Measurements from ENCODE around the gene NEK4.

NEK4 gene

DNA sequence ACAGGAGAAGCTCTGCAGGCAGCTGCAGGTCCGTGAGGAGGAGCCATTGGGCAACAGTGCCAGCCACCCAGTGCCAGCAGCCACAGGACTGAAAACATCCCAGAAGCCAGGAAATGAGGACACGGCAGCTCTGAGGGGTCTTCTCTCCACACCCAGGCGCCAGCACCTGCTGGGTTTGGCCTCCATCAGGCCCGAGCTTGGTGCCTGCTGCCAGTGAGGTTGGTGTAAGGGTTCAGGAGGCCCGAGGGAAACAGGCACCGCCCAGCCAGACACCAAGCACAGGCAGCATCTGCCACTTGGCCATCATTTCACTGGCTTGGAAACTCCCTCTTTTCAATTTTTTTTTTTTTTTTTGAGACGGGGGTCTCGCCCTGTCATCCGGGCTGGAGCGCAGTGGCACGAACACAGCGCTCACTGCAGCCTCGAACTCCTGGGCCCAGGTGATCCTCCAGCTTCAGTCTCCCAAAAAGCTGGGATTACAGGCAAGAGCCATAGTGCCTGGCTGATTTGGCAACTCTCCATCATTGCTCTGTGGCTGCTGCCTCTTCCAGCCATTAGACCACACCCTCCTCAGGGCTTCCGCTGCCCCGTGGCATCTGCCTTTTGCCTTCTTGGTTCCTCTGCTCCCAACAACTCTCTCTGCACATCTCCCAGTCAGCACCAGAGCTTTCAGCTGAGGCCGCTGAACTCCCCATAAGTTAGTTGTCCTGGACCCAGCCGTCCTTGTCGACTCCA is 22.4 kb upstream of the NEK4 start:
- no peak for DNase-seq

GRCh38 chr3:52792413-52792812 is 21.7 kb upstream of the NEK4 start:
- no peak for DNase-seq

DNA sequence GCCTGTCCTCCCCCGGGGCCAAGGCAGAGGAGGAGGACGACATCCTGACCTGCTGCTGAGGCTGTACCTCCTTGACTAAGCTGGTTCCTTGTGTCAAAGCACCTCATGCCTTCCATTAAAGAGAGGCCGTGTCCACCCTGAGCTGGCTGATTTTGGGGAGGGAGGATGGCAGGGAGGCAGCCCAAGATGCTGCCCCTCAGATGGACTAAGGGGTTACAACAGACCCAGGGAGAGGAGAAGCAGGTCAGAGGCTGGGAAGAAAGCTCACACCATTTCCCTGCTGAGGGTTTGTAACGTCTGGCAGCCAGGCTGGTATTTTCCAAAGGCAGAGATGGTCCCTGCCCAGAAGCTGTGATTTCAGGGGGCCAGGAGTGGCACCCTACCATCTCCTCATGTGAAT is 21.2 kb upstream of the NEK4 start:
- DNase-seq, result no peak

DNA sequence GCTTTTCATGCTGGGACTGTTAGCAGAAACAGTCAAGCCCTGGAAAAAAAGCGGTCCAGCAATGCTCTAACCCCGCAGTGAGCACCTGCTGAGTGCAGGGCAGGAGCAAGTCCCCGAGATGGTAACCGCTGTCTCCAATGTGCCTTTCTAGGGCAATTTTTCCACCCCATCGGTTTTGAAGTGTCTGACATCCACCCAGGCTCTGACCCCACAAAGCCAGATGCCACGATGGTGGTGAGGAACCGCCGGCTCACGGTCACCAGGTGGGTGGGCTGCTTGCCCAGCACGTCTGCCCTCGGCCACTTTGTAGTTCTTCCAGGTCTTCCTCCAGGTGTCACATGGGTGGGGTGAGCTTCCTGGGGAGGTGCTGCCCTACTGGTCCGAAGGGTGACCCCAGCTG is 20.6 kb upstream of the NEK4 start:
- no peak for DNase-seq

- no peak for DNase-seq
These were observed 20.0 kb upstream of the NEK4 start for GRCh38 chr3:52790741-52791140.

GRCh38 chr3:52790337-52790736 is 19.6 kb upstream of the NEK4 start:
- no peak for DNase-seq

GRCh38 chr3:52789746-52790040 is 19.0 kb upstream of the NEK4 start:
- no peak for DNase-seq

DNA sequence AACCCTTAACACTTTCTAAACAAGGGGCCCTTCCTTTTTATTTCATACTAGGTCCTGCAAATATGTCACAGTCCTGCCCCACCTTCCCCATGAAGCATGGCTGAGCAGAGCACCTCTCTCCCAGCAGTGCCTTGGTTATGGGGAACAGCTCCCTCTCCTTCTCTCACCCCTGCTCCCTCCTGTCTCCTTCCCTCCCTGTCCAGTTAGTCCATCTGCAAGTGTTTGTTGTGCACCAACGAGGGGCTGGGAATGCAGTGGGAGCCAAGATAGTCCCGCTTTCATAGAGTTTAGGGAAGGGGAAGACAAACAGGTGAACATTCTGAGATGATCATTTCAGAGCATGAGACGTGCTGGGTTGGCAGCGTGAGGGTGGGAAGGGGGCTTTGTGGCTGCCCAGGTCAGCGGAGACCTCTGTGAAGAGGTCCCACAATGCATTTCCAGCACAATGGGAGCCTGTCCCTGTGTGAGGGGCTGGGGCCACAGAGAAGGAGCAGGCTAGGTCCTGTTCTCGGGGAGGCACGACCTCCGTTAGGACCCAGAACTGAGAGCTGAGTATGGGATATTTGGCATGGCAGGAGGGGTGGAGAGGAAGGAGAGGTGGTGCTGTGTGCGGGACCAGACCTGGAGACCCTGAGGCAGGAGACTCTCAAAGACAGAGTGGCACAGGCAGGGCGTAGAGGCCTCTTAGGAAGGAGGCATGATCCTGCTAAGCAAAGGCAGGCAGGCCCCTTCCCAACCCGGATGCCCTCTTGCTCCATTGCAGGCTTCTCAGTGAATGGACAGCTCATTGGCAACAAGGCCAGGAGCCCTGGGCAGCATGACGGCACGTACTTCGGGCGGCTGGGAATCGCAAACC is 18.4 kb upstream of the NEK4 start:
- no peak for DNase-seq

- DNase-seq, result no peak
These were observed 17.2 kb upstream of the NEK4 start for GRCh38 chr3:52787672-52788625.

- DNase-seq, result no peak
These were observed 16.5 kb upstream of the NEK4 start for GRCh38 chr3:52787246-52787645.

DNA sequence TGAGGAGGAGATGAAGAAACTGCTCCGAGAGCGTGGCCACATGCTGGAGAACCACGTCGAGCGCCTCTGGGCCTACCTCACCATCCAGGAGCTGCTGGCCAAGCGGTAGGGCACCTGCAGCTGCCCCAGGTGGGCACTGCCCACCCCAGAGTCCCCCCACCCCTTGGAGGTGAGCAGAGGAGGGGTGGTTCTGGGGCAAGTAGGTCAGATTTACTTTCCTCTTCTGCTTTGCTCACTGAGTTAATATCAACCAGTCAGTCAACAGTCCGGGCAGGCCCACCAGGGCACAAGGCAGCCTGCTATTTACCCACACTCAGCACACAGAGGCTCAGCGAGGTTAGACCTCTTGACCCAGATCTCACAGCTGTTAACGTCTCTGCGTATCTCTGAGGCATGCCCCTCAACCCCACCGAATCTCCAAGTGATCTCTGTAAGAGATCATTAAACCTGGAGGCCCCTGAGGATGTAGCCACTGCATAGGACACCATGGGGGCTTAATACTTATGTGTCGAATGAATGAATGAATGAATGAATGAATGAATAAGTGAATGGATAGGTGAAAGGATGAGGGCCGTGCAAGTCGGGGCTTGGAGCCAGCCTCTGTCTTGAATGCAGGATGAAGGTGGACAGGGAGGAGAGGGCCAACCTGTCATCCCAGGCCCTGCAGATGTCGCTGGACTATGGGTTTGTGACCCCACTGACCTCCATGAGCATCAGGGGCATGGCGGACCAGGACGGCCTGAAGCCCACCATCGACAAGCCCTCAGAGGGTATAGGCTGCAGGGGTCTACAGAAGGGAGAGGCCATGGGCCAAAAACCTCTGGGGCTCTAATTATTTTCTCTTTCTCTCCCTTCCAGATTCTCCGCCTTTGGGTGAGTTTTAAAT is 15.8 kb upstream of the NEK4 start:
- DNase-seq, result no peak

DNA sequence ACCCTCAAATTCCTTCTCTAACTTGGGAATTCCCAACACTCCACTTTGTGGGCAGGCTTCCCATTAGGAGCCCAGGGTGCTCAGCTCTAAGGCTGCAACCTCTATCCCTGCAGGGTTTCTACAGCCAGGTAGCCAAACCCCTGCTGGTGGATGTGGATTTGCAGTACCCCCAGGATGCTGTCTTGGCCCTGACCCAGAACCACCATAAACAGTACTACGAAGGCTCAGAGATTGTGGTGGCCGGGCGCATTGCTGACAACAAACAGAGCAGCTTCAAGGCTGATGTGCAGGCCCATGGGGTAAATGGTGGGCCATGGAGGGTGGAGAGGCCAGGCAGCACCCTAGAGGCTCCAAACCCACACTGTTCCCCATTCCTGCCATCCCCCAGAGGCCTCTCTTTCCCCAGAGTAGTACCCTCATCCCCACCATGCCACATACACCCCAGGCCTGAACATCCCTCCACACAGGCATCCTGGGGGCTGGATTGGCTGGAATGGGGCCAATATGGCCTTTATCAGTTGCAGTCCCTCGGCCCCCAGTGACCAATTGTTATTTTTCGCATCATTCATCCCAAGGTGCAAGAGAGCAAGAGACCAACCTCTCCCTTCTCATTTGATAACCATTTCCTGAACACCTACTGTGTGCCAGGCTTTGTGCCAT is 14.3 kb upstream of the NEK4 start:
- no peak for DNase-seq

DNA sequence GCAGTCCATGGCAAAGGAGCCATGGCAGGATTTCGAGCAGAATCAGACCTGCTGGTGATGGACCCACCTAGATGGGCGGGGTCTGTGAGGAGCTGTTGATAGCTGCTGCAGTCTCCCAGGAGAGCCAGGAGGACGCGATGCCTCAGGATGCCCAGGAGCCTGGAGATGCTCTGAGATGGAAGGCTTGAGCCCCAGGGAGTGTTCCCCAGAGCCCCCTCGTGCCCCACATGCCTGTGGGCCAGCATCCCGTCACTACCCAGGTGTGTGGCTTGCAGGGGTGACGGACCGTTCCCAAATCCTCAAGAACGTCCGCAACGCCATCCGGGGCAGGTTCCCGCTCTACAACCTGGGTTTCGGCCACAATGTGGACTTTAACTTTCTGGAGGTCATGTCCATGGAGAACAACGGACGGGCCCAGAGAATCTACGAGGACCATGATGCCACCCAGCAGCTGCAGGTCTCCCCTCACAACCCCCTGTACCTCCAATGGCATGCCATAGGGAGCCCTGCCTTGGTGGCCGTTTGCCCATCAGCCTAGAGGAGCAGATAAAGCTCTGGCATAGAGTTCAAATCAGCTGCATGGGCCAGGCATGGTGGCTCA is 13.4 kb upstream of the NEK4 start:
- DNase-seq, result no peak

- DNase-seq, result no peak
These were observed 12.4 kb upstream of the NEK4 start for GRCh38 chr3:52783211-52783555.

DNA sequence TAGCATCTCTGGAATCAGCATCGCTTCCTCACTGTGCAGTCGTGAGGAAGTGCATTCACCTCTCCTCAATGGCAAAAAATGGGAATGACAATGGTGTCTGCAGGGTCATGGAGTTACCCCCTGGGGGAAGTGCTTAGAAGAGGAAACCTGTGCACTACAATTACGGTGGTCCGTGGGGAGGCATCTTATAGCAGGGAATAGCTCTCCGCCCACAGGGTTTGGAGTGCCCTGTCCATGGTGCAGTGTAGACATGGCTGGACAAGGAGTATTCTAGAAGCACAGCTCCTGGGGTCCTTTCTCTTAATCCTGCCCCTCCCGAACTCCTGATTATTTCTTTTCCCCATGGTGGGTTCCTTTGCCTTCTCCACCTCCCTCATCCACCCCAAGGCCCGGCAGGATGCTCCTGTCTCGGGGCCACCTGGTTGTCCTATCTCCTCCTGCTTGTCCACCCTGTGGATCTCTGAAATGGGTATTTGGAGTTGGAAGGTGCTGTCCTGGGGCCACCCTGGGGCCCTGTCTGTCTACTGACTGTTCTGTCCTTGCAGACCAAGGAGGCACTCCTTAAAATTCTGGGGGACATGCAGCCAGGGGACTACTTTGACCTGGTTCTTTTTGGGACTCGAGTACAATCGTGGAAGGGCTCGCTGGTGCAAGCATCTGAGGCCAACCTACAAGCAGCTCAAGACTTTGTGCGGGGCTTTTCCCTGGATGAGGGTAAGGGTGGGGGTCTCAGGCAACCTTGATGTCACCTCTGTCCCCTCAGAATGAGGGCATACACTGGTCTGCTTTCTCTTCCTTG is 11.9 kb upstream of the NEK4 start:
- no peak for DNase-seq

GRCh38 chr3:52781741-52782140 is 11.0 kb upstream of the NEK4 start:
- DNase-seq, result no peak

DNA sequence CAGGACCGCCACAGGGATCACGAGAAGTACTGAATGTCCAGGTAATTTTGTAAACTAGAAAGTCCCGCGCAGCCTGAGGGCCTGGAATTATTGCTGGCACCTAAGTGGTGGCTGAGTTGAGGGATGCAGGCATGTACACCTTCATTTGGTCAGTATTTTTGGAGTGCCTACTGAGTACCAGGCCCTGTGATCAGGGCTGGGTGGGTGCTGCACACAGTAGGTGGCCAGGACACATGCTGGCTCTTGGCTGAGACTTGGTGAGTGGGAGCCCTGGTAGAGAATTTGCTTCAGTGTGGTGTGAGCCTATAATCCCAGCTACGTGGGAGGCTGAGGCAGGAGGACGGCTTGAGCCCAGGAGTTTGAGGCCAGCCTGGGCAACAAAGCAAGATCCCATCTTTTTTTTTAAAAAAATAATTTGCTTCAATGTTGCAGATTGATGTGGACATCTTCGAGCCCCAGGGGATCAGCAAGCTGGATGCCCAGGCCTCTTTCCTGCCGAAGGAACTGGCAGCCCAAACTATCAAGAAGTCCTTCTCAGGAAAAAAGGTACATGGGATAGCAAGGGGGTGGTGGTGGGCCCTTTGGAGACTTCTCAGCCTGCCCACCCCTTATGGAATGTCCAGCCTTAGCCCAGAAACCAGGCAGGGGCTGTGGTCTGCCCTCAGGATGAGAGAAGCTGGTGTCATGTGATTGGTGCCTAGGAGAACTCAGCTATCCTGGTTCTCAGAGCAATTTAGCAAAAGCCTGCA is 9.3 kb upstream of the NEK4 start:
- no peak for DNase-seq

DNA sequence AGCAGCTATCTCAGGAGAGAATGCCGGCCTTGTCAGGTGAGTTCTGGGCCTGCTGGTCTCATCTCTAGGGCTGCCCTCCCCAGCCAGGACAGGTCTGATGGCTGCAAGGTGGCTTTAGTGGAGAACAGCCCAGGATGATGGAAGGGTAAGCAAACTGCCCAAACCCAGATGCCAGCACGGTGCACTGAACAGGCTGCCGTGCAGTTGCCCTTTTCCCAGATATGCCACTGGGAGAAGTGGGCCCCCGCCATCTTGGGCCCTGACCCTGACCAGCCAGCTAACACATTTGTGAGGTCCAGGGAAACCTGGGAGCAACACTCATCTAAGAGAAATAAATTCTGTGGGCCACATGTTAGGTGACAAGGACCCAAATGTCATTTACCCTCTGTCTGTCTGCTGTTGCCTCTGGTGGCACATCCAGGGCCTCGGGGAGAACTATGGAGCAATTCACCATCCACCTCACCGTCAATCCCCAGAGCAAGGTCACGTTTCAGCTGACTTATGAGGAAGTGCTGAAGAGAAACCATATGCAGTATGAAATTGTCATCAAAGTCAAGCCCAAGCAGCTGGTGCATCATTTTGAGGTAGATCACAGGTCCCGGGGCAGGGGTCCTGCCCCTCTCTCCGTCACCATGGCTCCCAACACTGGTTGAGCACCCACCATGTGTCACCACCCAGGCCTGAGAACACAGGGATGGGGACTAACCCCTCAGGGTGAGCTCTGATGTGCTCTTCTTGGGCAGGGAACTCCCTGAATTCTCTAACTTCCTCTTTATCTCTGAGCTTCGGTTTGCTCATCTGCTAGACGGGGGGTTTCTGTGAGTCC is 8.5 kb upstream of the NEK4 start:
- DNase-seq, result no peak

Data from NCI-H774 (cell line).